Measurements from ENCODE around the gene STRIP2. TPM values are rescaled to one million over a fixed set of nuclear protein-coding genes. Genes with fewer than 3 reads are reported as not detected.

Gene STRIP2
- total RNA-seq, 1 experiment from 2014 or later = 9.9 TPM

- Histone ChIP-seq H2BK20ac (ENCODE audit: low read depth, low read length, poor library complexity, severe bottlenecking) (no peak overlapping the region), H4K20me1 (ENCODE audit: control insufficient read depth, insufficient read depth, insufficient read length) (no peaks in the 10 kb centered on the region), H2AK5ac (ENCODE audit: insufficient read length, low read length) (no peak overlapping the region), H3K79me1 (ENCODE audit: insufficient read depth, low read depth, low read length, poor library complexity, severe bottlenecking) (no peaks in the 10 kb centered on the region), H3K27me3 (ENCODE audit: insufficient read depth, low read length) (no peaks in the 10 kb centered on the region), H2BK120ac (ENCODE audit: low read depth, low read length, poor library complexity, severe bottlenecking) (no peak overlapping the region), H3K18ac (ENCODE audit: insufficient read length, low read depth, low read length) (no peak overlapping the region), H3K23me2 (ENCODE audit: insufficient read length, low read depth, low read length, poor library complexity, severe bottlenecking) (no peaks in the 10 kb centered on the region), H3K23ac (ENCODE audit: insufficient read length, low read depth, low read length) (no peak overlapping the region), H2BK5ac (ENCODE audit: insufficient read length, low read length) (no peak overlapping the region), H3T11ph (ENCODE audit: low read length) (no peak overlapping the region), H3K79me2 (ENCODE audit: insufficient read depth, low read length) (no peaks in the 10 kb centered on the region), H2AFZ (ENCODE audit: low read length) (no peak overlapping the region), H4K8ac (replicated peaks; ENCODE audit: insufficient read length, low read depth, low read length) (no peak overlapping the region), H3K56ac (ENCODE audit: insufficient read length, low read depth, low read length) (no peak overlapping the region), H4K5ac (ENCODE audit: insufficient read length, low read depth, low read length) (no peak overlapping the region), H2BK15ac (ENCODE audit: low read depth, low read length) (no peak overlapping the region), H3K4me1 (ENCODE audit: insufficient read depth, low read length) (no peaks in the 10 kb centered on the region), H4K91ac (ENCODE audit: insufficient read length, low read depth, low read length) (no peak overlapping the region), H3K9me3 (ENCODE audit: control insufficient read depth, low read depth, low read length) (no peaks in the 10 kb centered on the region), H2BK12ac (ENCODE audit: insufficient read length, low read depth, low read length) (no peak overlapping the region), H3K4ac (ENCODE audit: low read depth, low read length) (no peak overlapping the region), H3K4me2 (ENCODE audit: insufficient read depth, insufficient read length, low read length) (no peak overlapping the region), H3K9ac (ENCODE audit: extremely low read depth, insufficient read length, low read length) (no peak overlapping the region), H3K14ac (ENCODE audit: insufficient read depth, low read length) (no peak overlapping the region), H3K27ac (ENCODE audit: insufficient read length, low read depth, low read length) (no peak overlapping the region)
- H3K36me3 Mint-ChIP-seq (ENCODE audit: insufficient read depth in 1 of 3, low read depth in 3 of 3) = peaks cover 0 to 2% (median 0%) of the 10 kb centered on the region in 3 experiments; a peak in 1 of 7 replicates
- H3K27ac Mint-ChIP-seq = no peak overlapping the region
- TF ChIP-seq, protein P1, sequence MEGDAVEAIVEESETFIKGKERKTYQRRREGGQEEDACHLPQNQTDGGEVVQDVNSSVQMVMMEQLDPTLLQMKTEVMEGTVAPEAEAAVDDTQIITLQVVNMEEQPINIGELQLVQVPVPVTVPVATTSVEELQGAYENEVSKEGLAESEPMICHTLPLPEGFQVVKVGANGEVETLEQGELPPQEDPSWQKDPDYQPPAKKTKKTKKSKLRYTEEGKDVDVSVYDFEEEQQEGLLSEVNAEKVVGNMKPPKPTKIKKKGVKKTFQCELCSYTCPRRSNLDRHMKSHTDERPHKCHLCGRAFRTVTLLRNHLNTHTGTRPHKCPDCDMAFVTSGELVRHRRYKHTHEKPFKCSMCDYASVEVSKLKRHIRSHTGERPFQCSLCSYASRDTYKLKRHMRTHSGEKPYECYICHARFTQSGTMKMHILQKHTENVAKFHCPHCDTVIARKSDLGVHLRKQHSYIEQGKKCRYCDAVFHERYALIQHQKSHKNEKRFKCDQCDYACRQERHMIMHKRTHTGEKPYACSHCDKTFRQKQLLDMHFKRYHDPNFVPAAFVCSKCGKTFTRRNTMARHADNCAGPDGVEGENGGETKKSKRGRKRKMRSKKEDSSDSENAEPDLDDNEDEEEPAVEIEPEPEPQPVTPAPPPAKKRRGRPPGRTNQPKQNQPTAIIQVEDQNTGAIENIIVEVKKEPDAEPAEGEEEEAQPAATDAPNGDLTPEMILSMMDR (conservative IDR thresholded peaks at IDR 0.05) = no peak
- no peaks in the 10 kb centered on the region for H3K27me3 Mint-ChIP-seq (ENCODE audit: low read depth)
- DNase-seq = no peak
- H3K4me3 Mint-ChIP-seq = no peak overlapping the region
- H3K9me3 Mint-ChIP-seq = no peaks in the 10 kb centered on the region
- peaks cover 30 to 42% of the 10 kb centered on the region in 2 experiments for H3K4me1 Mint-ChIP-seq
These were observed 47.7 kb upstream of the STRIP2 start for GRCh38 chr7:129386506-129386905.
